Neural cell (in vitro differentiated cells): Measurements from ENCODE around the gene GIMAP6. TPM values are rescaled to one million over a fixed set of nuclear protein-coding genes. Genes with fewer than 3 reads are reported as not detected.

Source experiments
- H2AFZ ChIP-seq: fragments of 200-600, 300-800 bp; sonication (generic), shearing (Covaris generic); 2 replicates; pipeline ENCODE4 v1.6.0; 2014; ENCODE audit warnings: low read depth, mild to moderate bottlenecking, antibody characterized with exemption, low read length, moderate library complexity
- H3F3A ChIP-seq: fragments of 200-600 bp; shearing (Covaris generic); 2 replicates; pipeline ENCODE4 v1.6.1; 2016; ENCODE audit warnings: mild to moderate bottlenecking, moderate library complexity, mixed read lengths, antibody characterized with exemption, low read length; ENCODE audit not compliant: insufficient read depth, poor library complexity, severe bottlenecking
- H3K27ac ChIP-seq: fragments of 200-600, 300-800 bp; sonication (generic), shearing (Covaris generic); 2 replicates; pipeline ENCODE4 v1.5.1; 2014; ENCODE audit warnings: mild to moderate bottlenecking, low read length, moderate library complexity
- H3K27me3 ChIP-seq: fragments of 300-800, 200-600 bp; sonication (generic), shearing (Covaris generic); 2 replicates; pipeline ENCODE4 v1.6.0; 2014; ENCODE audit warnings: mild to moderate bottlenecking, low read depth, low read length, moderate library complexity; ENCODE audit not compliant: insufficient read depth
- H3K36me3 ChIP-seq: fragments of 300-800, 200-600 bp; sonication (generic), shearing (Covaris generic); 2 replicates; pipeline ENCODE4 v1.5.1; 2014; ENCODE audit warnings: mild to moderate bottlenecking, antibody characterized with exemption, low read length, moderate library complexity; ENCODE audit not compliant: insufficient read depth
- H3K4me2 ChIP-seq: fragments of 300-800, 200-600 bp; sonication (generic), shearing (Covaris generic); 2 replicates; pipeline ENCODE4 v1.6.0; 2014; ENCODE audit warnings: mild to moderate bottlenecking, low read length
- H3K4me3 ChIP-seq: fragments of 300-800, 200-600 bp; sonication (generic), shearing (Covaris generic); 2 replicates; pipeline ENCODE4 v1.5.1; 2014; ENCODE audit warnings: mild to moderate bottlenecking, low read length, moderate library complexity
- H3K79me2 ChIP-seq: fragments of 200-600 bp; shearing (Covaris generic); replicated peaks from 2 replicates; pipeline ENCODE4 v1.6.0; 2014; ENCODE audit warnings: mild to moderate bottlenecking, low read length, moderate library complexity; ENCODE audit not compliant: insufficient read depth
- H3K9ac ChIP-seq: fragments of 300-800, 200-600 bp; sonication (generic), shearing (Covaris generic); 2 replicates; pipeline ENCODE4 v1.6.1; 2016; ENCODE audit warnings: mild to moderate bottlenecking, low read length, mixed read lengths
- H3K9me2 ChIP-seq: fragments of 200-600 bp; shearing (Covaris generic); 2 replicates; pipeline ENCODE4 v1.6.1; 2016; ENCODE audit warnings: mild to moderate bottlenecking, low read length, mixed read lengths; ENCODE audit not compliant: insufficient read depth
- H3K9me3 ChIP-seq: fragments of 200-600, 300-800 bp; sonication (generic), shearing (Covaris generic); 2 replicates; pipeline ENCODE4 v1.6.1; 2016; ENCODE audit warnings: mild to moderate bottlenecking, mixed run types, low read length, moderate library complexity, mixed read lengths
- H4K20me1 ChIP-seq: fragments of 200-600 bp; shearing (Covaris generic); 2 replicates; pipeline ENCODE4 v1.6.1; 2016; ENCODE audit warnings: mild to moderate bottlenecking, mixed run types; ENCODE audit not compliant: insufficient read depth
- EP300 ChIP-seq: fragments of 450-650 bp; conservative IDR thresholded peaks from 2 replicates; pipeline ENCODE4 v1.6.1; 2014; ENCODE audit warnings: antibody characterized with exemption, mild to moderate bottlenecking, moderate library complexity; ENCODE audit not compliant: poor library complexity, severe bottlenecking
- EZH2 ChIP-seq: fragments of 200-600, 300-800 bp; shearing (Covaris generic), sonication (generic); IDR thresholded peaks from 2 replicates; pipeline ENCODE4 v1.6.1; 2014; ENCODE audit warnings: antibody characterized with exemption, low read length, borderline replicate concordance, mild to moderate bottlenecking; ENCODE audit not compliant: insufficient read depth, poor library complexity, severe bottlenecking
- MXI1 ChIP-seq: fragments of 450-650 bp; conservative IDR thresholded peaks from 2 replicates; pipeline ENCODE4 v1.6.1; 2014; ENCODE audit warnings: antibody characterized with exemption, mild to moderate bottlenecking; ENCODE audit not compliant: poor library complexity, severe bottlenecking
- POLR2AphosphoS5 ChIP-seq: IDR thresholded peaks from 2 replicates; pipeline ENCODE4 v1.6.1; 2012
- RAD21 ChIP-seq: fragments of 450-650 bp; conservative IDR thresholded peaks from 2 replicates; pipeline ENCODE4 v1.6.1; 2014; ENCODE audit warnings: antibody characterized with exemption, mild to moderate bottlenecking, moderate library complexity
- SMC3 ChIP-seq: fragments of 450-650 bp; conservative IDR thresholded peaks from 2 replicates; pipeline ENCODE4 v1.6.1; 2014; ENCODE audit warnings: antibody characterized with exemption, mild to moderate bottlenecking, moderate library complexity; ENCODE audit not compliant: poor library complexity
- TAF1 ChIP-seq: IDR thresholded peaks from 2 replicates; pipeline ENCODE4 v1.6.1; 2012; ENCODE audit warnings: low read depth
- polyA plus RNA-seq: library from polyadenylated mRNA; depleted of rRNA; stranded (reverse); fragments of >200 nt; gene quantifications from 2 replicates; pipeline ENCODE4 v1.2.3, GENCODE V29; 2014
- TF ChIP-seq, protein P1 (sequence below): fragments of 450-650 bp; IDR thresholded peaks from 2 replicates; pipeline ENCODE4 v1.5.1; 2014; ENCODE audit warnings: antibody characterized with exemption, mild to moderate bottlenecking, moderate library complexity; ENCODE audit not compliant: poor library complexity, severe bottlenecking
- TF ChIP-seq, protein P2 (sequence below): IDR thresholded peaks from 2 replicates; pipeline ENCODE4 v1.6.1; 2012; ENCODE audit warnings: borderline replicate concordance

Gene GIMAP6
- polyA plus RNA-seq, 1 donor from 2014 or later, result not detected

DNA sequence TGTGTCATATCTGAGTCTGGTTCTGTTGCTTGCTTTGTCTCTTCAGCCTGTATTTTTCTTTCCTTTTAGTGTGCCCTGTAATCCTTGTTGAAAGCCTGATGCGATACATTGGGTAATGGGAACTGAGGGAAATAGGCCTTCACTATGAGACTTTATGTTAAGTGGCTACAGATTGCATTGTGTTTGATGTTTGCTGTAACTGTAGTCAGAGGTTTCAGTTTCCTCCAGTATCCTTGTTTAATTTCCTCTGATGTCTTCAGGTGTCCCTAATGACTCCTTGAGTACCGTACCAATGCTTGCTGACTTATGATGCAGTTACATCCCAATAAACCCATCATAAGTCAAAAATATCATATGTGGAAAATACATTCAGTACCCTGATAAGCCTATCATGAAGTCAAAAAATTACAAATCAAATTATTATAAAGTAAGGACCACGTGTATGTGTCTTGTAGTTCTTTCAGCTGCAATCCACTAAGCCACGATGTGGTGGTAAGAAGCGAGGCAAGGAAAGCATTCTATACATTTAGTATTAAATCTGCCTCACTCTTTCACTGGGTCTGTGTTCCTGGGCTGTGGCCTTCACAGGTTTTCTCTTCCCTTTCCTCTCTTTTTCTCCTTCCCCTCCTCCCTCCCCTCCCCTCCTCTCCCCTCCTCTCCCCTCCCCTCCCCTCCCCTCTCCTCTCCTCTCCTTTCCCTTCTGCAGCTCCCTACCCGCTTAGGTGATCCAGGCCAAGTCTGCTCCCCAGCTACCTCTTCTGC is 13.3 kb upstream of the GIMAP6 start:
- no peak overlapping the region for H2AFZ ChIP-seq
- no peaks in the 10 kb centered on the region for H3K27me3 ChIP-seq
- H4K20me1 ChIP-seq, result no peaks in the 10 kb centered on the region
- no peak for TF ChIP-seq POLR2AphosphoS5
- TF ChIP-seq, protein P1, sequence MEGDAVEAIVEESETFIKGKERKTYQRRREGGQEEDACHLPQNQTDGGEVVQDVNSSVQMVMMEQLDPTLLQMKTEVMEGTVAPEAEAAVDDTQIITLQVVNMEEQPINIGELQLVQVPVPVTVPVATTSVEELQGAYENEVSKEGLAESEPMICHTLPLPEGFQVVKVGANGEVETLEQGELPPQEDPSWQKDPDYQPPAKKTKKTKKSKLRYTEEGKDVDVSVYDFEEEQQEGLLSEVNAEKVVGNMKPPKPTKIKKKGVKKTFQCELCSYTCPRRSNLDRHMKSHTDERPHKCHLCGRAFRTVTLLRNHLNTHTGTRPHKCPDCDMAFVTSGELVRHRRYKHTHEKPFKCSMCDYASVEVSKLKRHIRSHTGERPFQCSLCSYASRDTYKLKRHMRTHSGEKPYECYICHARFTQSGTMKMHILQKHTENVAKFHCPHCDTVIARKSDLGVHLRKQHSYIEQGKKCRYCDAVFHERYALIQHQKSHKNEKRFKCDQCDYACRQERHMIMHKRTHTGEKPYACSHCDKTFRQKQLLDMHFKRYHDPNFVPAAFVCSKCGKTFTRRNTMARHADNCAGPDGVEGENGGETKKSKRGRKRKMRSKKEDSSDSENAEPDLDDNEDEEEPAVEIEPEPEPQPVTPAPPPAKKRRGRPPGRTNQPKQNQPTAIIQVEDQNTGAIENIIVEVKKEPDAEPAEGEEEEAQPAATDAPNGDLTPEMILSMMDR, result no peak
- no peak for TF ChIP-seq EP300
- TF ChIP-seq EZH2, result no peak
- no peak for TF ChIP-seq SMC3
- TF ChIP-seq, protein P2, sequence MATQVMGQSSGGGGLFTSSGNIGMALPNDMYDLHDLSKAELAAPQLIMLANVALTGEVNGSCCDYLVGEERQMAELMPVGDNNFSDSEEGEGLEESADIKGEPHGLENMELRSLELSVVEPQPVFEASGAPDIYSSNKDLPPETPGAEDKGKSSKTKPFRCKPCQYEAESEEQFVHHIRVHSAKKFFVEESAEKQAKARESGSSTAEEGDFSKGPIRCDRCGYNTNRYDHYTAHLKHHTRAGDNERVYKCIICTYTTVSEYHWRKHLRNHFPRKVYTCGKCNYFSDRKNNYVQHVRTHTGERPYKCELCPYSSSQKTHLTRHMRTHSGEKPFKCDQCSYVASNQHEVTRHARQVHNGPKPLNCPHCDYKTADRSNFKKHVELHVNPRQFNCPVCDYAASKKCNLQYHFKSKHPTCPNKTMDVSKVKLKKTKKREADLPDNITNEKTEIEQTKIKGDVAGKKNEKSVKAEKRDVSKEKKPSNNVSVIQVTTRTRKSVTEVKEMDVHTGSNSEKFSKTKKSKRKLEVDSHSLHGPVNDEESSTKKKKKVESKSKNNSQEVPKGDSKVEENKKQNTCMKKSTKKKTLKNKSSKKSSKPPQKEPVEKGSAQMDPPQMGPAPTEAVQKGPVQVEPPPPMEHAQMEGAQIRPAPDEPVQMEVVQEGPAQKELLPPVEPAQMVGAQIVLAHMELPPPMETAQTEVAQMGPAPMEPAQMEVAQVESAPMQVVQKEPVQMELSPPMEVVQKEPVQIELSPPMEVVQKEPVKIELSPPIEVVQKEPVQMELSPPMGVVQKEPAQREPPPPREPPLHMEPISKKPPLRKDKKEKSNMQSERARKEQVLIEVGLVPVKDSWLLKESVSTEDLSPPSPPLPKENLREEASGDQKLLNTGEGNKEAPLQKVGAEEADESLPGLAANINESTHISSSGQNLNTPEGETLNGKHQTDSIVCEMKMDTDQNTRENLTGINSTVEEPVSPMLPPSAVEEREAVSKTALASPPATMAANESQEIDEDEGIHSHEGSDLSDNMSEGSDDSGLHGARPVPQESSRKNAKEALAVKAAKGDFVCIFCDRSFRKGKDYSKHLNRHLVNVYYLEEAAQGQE, result no peak
- TF ChIP-seq MXI1, result no peak
- no peak overlapping the region for H3K9ac ChIP-seq
- no peaks in the 10 kb centered on the region for H3K9me3 ChIP-seq
- H3K9me2 ChIP-seq, result no peaks in the 10 kb centered on the region
- no peaks in the 10 kb centered on the region for H3K79me2 ChIP-seq
- H3K4me2 ChIP-seq, result no peak overlapping the region
- no peak overlapping the region for H3K27ac ChIP-seq
- no peaks in the 10 kb centered on the region for H3F3A ChIP-seq
- no peak overlapping the region for H3K4me3 ChIP-seq
- no peaks in the 10 kb centered on the region for H3K36me3 ChIP-seq

DNA sequence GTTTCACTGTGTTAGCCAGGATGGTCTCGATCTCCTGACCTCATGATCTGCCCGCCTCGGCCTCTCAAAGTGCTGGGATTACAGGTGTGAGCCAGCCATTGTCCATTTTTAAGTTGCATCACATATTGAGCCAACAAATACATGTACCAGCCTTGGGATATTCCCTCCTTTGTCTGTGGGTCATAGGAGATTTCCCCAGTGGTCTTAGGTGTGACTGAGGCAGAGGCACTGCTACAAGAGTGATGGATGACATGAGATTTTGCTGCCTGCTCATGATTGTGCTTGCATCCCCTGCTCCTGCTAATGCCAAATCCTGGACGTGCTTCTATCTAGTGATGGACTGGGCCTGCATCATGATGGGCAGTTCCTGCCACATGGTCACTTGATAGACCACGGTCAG is 10.7 kb upstream of the GIMAP6 start:
- Histone ChIP-seq H3K9me3 (no peaks in the 10 kb centered on the region), H3K4me3 (no peak overlapping the region), H3K79me2 (no peaks in the 10 kb centered on the region), H3K27me3 (no peaks in the 10 kb centered on the region), H3K9me2 (no peaks in the 10 kb centered on the region), H2AFZ (no peak overlapping the region), H3K27ac (no peak overlapping the region), H3K36me3 (no peaks in the 10 kb centered on the region), H4K20me1 (no peaks in the 10 kb centered on the region), H3K4me2 (no peak overlapping the region), H3K9ac (no peak overlapping the region), H3F3A (no peaks in the 10 kb centered on the region)
- TF ChIP-seq POLR2AphosphoS5 (no peak), MXI1 (no peak), EZH2 (no peak), EP300 (no peak), RAD21 (no peak), SMC3 (no peak), TAF1 (no peak)
- TF ChIP-seq, protein P1, result no peak
- TF ChIP-seq, protein P2, result no peak
